AG08396 (cell line): ENCODE measurements around the gene ACSF2.
"Not testable (repeated sequence)": the region's sequence is repeated elsewhere in the genome, so short reads cannot be mapped to it uniquely, and the experiment has no call there.

Experiments used
- DNase-seq: peaks from one replicate; pipeline ENCODE4 v3.0.0; 2012; ENCODE audit warnings: low spot score, mixed read lengths

Gene ACSF2

GRCh38 chr17:50425682-50426471 is at the start of gene ACSF2:
TSS of gene ACSF2 (plus strand) at chr17:50426218. CDS start at chr17:50426262, 44 bp downstream.
- peak; percentile 91 for DNase-seq

GRCh38 chr17:50379351-50380132 is 46.5 kb upstream of the ACSF2 start:
- DNase-seq = no peak

- DNase-seq = no peak
Measured at GRCh38 chr17:50380369-50381259, 45.4 kb upstream of the ACSF2 start.

GRCh38 chr17:50381260-50381815 is 44.7 kb upstream of the ACSF2 start:
- DNase-seq = no peak

- no peak for DNase-seq
Measured at GRCh38 chr17:50381920-50382319, 44.1 kb upstream of the ACSF2 start.

GRCh38 chr17:50382931-50383330 is 43.1 kb upstream of the ACSF2 start:
- DNase-seq = no peak

- no peak for DNase-seq
Measured at GRCh38 chr17:50386510-50386909, 39.5 kb upstream of the ACSF2 start.

- no peak for DNase-seq
Measured at GRCh38 chr17:50388728-50389127, 37.3 kb upstream of the ACSF2 start.

- DNase-seq = no peak
Measured at GRCh38 chr17:50389534-50389933, 36.5 kb upstream of the ACSF2 start.

GRCh38 chr17:50392621-50393020 is 33.4 kb upstream of the ACSF2 start:
- no peak for DNase-seq

- DNase-seq = no peak
Measured at GRCh38 chr17:50393700-50394099, 32.3 kb upstream of the ACSF2 start.

GRCh38 chr17:50394711-50395110 is 31.3 kb upstream of the ACSF2 start:
- DNase-seq = no peak

- DNase-seq = peak; percentile 73
Measured at GRCh38 chr17:50396261-50397110, 29.5 kb upstream of the ACSF2 start.

- peak; percentile 93 for DNase-seq
Measured at GRCh38 chr17:50397111-50397918, 28.7 kb upstream of the ACSF2 start, which contains the start of gene LRRC59. TSS of gene LRRC59 (minus strand) at chr17:50397523. CDS start at chr17:50397317, 206 bp downstream.

GRCh38 chr17:50397919-50398285 is 28.1 kb upstream of the ACSF2 start:
- DNase-seq = no peak

- DNase-seq = not testable (repeated sequence)
Measured at GRCh38 chr17:50398672-50399071, 27.3 kb upstream of the ACSF2 start.

- not testable (repeated sequence) for DNase-seq
Measured at GRCh38 chr17:50399591-50399990, 26.4 kb upstream of the ACSF2 start.

GRCh38 chr17:50405351-50405750 is 20.7 kb upstream of the ACSF2 start:
- not testable (repeated sequence) for DNase-seq

- no peak for DNase-seq
Measured at GRCh38 chr17:50406578-50406977, 19.4 kb upstream of the ACSF2 start.

- no peak for DNase-seq
Measured at GRCh38 chr17:50407921-50408320, 18.1 kb upstream of the ACSF2 start.
